Stomach (tissue), 9 donors: ENCODE measurements around the gene CBFA2T3. TPM values are rescaled to one million over a fixed set of nuclear protein-coding genes. Genes with fewer than 3 reads are reported as not detected.

Experiments
- DNase-seq, 2 donors: peaks; one replicate each; pipeline versions ENCODE4 v3.0.0 to v3.0.0-alpha.2; 2013 to 2019
- H3K27ac ChIP-seq, 5 donors: fragments of 200-600 bp in 4 of 5; sonication (generic) in 4 of 5; one replicate each; pipeline ENCODE4 v1.5.1; 2013 to 2019; ENCODE audit warnings: mild to moderate bottlenecking in 1 of 5, moderate library complexity in 1 of 5
- H3K27me3 ChIP-seq, 3 donors: fragments of 200-600 bp; sonication (generic); one replicate each; pipeline ENCODE4 v1.5.1; 2017 to 2019; ENCODE audit warnings: mixed run types in 1 of 3
- H3K36me3 ChIP-seq, 4 donors: fragments of 200-600 bp; sonication (generic); 1 replicate in 3 of 4; 2 replicates in 1 of 4; pipeline ENCODE4 v1.5.1; 2016 to 2019
- H3K4me1 ChIP-seq, 4 donors: fragments of 200-600 bp; sonication (generic); one replicate each; pipeline ENCODE4 v1.5.1; 2016 to 2019
- H3K4me3 ChIP-seq, 4 donors: fragments of 200-600 bp; sonication (generic) in 3 of 4; one replicate each; pipeline ENCODE4 v1.5.1; 2016 to 2019; ENCODE audit warnings: mild to moderate bottlenecking in 1 of 4
- H3K9me3 ChIP-seq, 4 donors: fragments of 200-600 bp; sonication (generic); one replicate each; pipeline ENCODE4 v1.5.1; 2016 to 2019
- CTCF ChIP-seq, 7 experiments: fragments of 450-650 bp in 4 of 7; fragments of 200-600 bp in 3 of 7; sonication (generic) in 3 of 7; IDR thresholded peaks; one replicate each; pipeline ENCODE4 v1.5.1; 2016 to 2019; ENCODE audit warnings: antibody characterized with exemption in 7 of 7, control low read depth in 2 of 7, mild to moderate bottlenecking in 1 of 7
- EP300 ChIP-seq: sonication (generic); formaldehyde crosslinking; IDR thresholded peaks from one replicate; pipeline ENCODE4 v1.6.1; 2017; ENCODE audit warnings: antibody characterized with exemption
- POLR2A ChIP-seq, 4 donors: fragments of 450-650 bp; IDR thresholded peaks; one replicate each; pipeline ENCODE4 v1.6.1; 2016; ENCODE audit warnings: antibody characterized with exemption in 4 of 4, control low read depth in 2 of 4, mild to moderate bottlenecking in 1 of 4, moderate library complexity in 1 of 4
- POLR2AphosphoS5 ChIP-seq, 3 donors: sonication (generic); formaldehyde crosslinking; IDR thresholded peaks; one replicate each; pipeline ENCODE4 v1.6.1; 2016; ENCODE audit warnings: antibody characterized with exemption in 3 of 3
- WGBS, 5 donors: extraction: QIAGEN DNeasy Blood & Tissue Kit in 3 of 5; methylation state at CpG; one replicate each; pipeline versions ENCODE4 v1.1.5 to v1.1.7; 2013 to 2018; 5-methylcytosine and 5-hydroxymethylcytosine counted together
- intact Hi-C: fragments of 100-400 bp; cut with DNase I; formaldehyde crosslinking; loops from one replicate; pipeline ENCODE4 v1.15.1; 2023; ENCODE audit warnings: low total_unique reads
- polyA plus RNA-seq, 3 donors: library from polyadenylated mRNA; stranded (reverse); fragments of 200-250 nt; gene quantifications; one replicate each; pipeline ENCODE4 v1.2.3, GENCODE V29; 2013
- total RNA-seq, 5 donors: library from RNA; depleted of rRNA; stranded (reverse); fragments of >200 nt; gene quantifications; one replicate each; pipeline versions ENCODE4 v1.1.0 to v1.2.3, GENCODE V29; 2014 to 2016
- donor health status: healthy with polysubstance abuse.
- donor health status: Bipolar disorder and iron deficiency.
- donor health status: healthy.

CBFA2T3 gene
- total and polyA plus RNA-seq, 8 donors = 0.58 to 57.6 (median 2.5) TPM

- intact Hi-C loops = no loop called here
- H3K9me3 ChIP-seq = no peaks in the 10 kb centered on the region
Measured at GRCh38 chr16:88883946-88884345, 93.1 kb downstream of the CBFA2T3 start.

GRCh38 chr16:88883117-88883895, 93.7 kb downstream of the CBFA2T3 start:
- intact Hi-C loops = no loop called here
- WGBS, 5 donors = 93 to 96% (median 95%) methylated on average over 43 to 49 of the region's 49 CpGs

More at GRCh38 chr16:88883946-88884345, 93.1 kb downstream of the CBFA2T3 start:
- H3K4me1 ChIP-seq = peaks cover 9 to 36% (median 19%) of the 10 kb centered on the region in 4 donors
- DNase-seq = no peak
- peaks cover 0 to 33% (median 8%) of the 10 kb centered on the region in 3 donors for H3K27me3 ChIP-seq
- H3K4me3 ChIP-seq = no peak overlapping the region
- no peak overlapping the region for H3K27ac ChIP-seq
- TF ChIP-seq POLR2A (IDR thresholded peaks at IDR 0.05) = no peak
- TF ChIP-seq EP300 = no peak
- no peak for TF ChIP-seq POLR2AphosphoS5 (IDR thresholded peaks at IDR 0.05)
- no peak for TF ChIP-seq CTCF (IDR thresholded peaks at IDR 0.05)
- peaks cover 0 to 33% (median 14%) of the 10 kb centered on the region in 4 donors for H3K36me3 ChIP-seq
- WGBS, 5 donors = 77 to 88% (median 81%) methylated on average over 6 to 11 of the region's 11 CpGs

GRCh38 chr16:88882358-88883030, 94.5 kb downstream of the CBFA2T3 start:
- intact Hi-C loops = no loop called here
- peak; percentile 58 to 63 for DNase-seq
- H3K36me3 ChIP-seq = peaks cover 0 to 45% (median 27%) of the 10 kb centered on the region in 4 donors
- no peak for TF ChIP-seq CTCF (IDR thresholded peaks at IDR 0.05)
- TF ChIP-seq EP300 = no peak
- no peak for TF ChIP-seq POLR2A (IDR thresholded peaks at IDR 0.05)
- TF ChIP-seq POLR2AphosphoS5 (IDR thresholded peaks at IDR 0.05) = no peak
- WGBS, 5 donors = 64 to 77% (median 70%) methylated on average over 18 to 26 of the region's 26 CpGs
- no peaks in the 10 kb centered on the region for H3K9me3 ChIP-seq
- peaks cover 9 to 31% (median 18%) of the 10 kb centered on the region in 4 donors for H3K4me1 ChIP-seq
- H3K27me3 ChIP-seq = peaks cover 0 to 42% (median 8%) of the 10 kb centered on the region in 3 donors
- H3K27ac ChIP-seq = no peak overlapping the region
- no peak overlapping the region for H3K4me3 ChIP-seq

More at GRCh38 chr16:88883117-88883895, 93.7 kb downstream of the CBFA2T3 start:
- Histone ChIP-seq H3K4me3 (no peak overlapping the region), H3K27me3 (peaks cover 0 to 36% (median 8%) of the 10 kb centered on the region in 3 donors), H3K4me1 (peaks cover 9 to 36% (median 19%) of the 10 kb centered on the region in 4 donors), H3K9me3 (no peaks in the 10 kb centered on the region), H3K27ac (no peak overlapping the region), H3K36me3 (peaks cover 0 to 37% (median 20%) of the 10 kb centered on the region in 4 donors)
- no peak for DNase-seq
- TF ChIP-seq POLR2A (IDR thresholded peaks at IDR 0.05) (no peak), POLR2AphosphoS5 (IDR thresholded peaks at IDR 0.05) (no peak), CTCF (IDR thresholded peaks at IDR 0.05) (no peak), EP300 (no peak)

GRCh38 chr16:88881675-88882357, 95.2 kb downstream of the CBFA2T3 start:
- intact Hi-C loops = no loop called here
- DNase-seq = no peak
- Histone ChIP-seq H3K4me1 (peaks cover 9 to 28% (median 16%) of the 10 kb centered on the region in 4 donors), H3K9me3 (no peaks in the 10 kb centered on the region), H3K36me3 (peaks cover 0 to 48% (median 32%) of the 10 kb centered on the region in 4 donors), H3K27ac (no peak overlapping the region), H3K4me3 (peak overlapping the region in 2 of 4 donors; percentile 16 to 17), H3K27me3 (peaks cover 0 to 48% (median 8%) of the 10 kb centered on the region in 3 donors)
- no peak for TF ChIP-seq CTCF (IDR thresholded peaks at IDR 0.05)
- no peak for TF ChIP-seq POLR2A (IDR thresholded peaks at IDR 0.05)
- no peak for TF ChIP-seq POLR2AphosphoS5 (IDR thresholded peaks at IDR 0.05)
- no peak for TF ChIP-seq EP300
- 76 to 88% (median 77%) methylated on average over 14 to 27 of the region's 27 CpGs for WGBS, 5 donors
